ENCODE measurements around the gene EMILIN1.
A peak's percentile ranks its signal among the peaks of the same experiment; 100 is the strongest.
"Not testable (repeated sequence)": the region's sequence is repeated elsewhere in the genome, so short reads cannot be mapped to it uniquely, and the experiment has no call there.

EMILIN1 gene

GRCh38 chr2:27054721-27055120, 23.7 kb upstream of the EMILIN1 start:
- no peak for DNase-seq

DNA sequence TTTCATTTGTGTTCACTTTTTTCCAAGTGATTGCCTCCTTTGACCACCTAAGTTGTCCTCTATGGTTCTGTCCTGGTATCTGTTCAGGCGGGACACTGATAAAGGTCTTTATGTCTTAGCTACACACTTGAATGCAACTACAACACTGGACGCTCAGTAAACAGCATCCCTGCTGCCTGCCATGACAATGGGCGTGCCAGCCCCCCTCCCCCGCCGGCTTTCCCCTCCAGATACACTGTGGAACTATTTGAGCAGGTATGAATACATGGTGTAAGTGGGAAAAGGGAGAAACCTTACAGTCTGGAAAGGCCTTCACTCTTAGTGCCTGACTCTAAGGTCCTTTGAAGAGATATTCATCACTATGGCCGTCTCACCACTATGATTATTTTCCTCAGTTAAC, 21.2 kb upstream of the EMILIN1 start:
- DNase-seq: no peak

- no peak for DNase-seq
These were observed 20.2 kb upstream of the EMILIN1 start for GRCh38 chr2:27058210-27058609.

GRCh38 chr2:27059141-27059820, 19.1 kb upstream of the EMILIN1 start:
- DNase-seq: no peak

GRCh38 chr2:27060323-27060722, 18.1 kb upstream of the EMILIN1 start:
- no peak for DNase-seq

GRCh38 chr2:27065128-27065527, 13.3 kb upstream of the EMILIN1 start:
- no peak for DNase-seq

- no peak for DNase-seq
These were observed 11.0 kb upstream of the EMILIN1 start for GRCh38 chr2:27067385-27067784.

DNA sequence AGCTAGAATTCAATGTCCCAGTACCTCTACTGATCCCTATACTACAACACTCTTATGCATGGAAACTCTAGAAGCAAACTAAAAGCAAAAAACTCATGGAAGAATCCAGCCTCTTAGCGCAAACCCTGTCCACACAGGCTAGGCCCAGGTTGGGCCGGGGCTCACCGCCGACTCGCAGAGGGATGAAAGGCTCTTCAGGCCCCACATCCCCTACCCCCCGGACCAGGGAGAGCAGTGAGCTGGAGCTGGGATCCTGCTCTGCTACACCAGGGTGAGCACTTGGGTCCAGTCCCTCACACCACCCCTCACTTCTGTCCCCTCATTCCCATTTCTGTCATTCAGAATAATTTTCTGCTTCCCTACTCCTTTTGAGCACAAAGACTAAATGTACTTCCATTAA, 9.0 kb upstream of the EMILIN1 start:
- no peak for DNase-seq

- DNase-seq: no peak
These were observed 8.3 kb upstream of the EMILIN1 start for GRCh38 chr2:27069961-27070618.

DNA sequence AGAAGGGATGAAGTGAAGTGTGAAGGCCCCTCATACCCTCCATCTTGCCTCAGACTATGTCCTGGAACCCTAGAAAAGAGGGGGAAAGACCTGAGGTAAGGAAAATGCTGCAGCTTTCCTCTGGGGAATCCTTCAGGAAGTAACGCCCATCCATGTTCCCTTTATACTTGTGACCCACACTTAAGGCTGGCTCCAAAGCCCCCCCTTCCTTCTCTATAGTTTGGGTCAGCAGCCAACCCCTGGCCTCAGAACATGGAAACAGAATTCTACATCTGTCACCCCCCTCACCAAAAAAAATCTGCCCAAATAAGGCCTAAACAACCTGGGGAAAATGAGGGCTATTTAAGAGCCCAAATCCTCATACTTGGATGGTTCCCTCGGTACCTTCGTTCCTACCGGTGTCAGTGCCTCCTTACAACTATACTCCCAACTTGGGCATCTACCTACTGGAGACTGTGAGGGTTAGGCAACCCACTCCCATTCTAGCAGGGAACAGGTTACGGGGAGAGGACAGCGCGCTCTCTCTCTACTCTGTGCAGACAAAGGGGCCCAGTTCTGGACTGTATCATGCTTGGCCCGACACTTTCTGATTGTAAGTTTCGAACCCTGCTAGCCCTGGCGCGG, 7.7 kb upstream of the EMILIN1 start:
- no peak for DNase-seq

DNA sequence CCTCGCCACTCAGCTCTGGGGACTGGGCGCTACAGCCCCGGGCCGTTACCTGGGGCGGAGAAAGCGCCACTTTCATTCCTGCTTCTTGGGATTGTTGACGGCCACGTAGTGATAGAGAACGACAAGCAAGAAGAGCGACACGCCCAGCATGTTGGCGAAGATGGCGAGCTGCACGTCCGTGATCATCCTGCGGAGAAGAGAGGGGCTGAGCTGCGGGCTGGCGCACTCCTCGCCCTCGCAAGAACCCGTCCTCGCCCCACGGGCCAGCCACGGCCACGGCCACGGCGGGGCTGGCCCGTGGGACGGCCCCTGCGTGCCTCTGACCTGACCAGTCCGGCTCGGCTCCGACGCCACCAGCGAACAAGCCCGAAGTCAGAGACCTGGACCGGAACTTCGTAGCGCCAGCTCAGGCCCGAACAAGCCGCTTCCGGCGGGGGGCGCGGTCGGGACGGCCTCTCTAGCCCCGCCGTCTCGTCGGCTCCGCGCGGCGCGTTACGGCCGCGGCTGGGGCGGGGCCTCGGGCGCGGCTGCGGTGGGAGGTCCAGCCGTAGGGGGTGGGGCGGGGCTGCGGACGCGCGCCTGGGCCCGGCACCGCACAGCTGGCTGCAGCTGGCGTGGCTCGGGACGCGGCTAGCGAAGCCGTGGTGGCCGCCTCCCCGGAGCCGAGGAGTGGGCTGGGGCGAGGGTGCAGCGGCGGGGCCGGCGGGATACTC, 7.0 kb upstream of the EMILIN1 start, which contains the start of gene OST4:
Gene OST4 (minus strand): TSS at position 378 of the 713 bp plus-strand sequence.
- DNase-seq: peak; percentile 92

DNA sequence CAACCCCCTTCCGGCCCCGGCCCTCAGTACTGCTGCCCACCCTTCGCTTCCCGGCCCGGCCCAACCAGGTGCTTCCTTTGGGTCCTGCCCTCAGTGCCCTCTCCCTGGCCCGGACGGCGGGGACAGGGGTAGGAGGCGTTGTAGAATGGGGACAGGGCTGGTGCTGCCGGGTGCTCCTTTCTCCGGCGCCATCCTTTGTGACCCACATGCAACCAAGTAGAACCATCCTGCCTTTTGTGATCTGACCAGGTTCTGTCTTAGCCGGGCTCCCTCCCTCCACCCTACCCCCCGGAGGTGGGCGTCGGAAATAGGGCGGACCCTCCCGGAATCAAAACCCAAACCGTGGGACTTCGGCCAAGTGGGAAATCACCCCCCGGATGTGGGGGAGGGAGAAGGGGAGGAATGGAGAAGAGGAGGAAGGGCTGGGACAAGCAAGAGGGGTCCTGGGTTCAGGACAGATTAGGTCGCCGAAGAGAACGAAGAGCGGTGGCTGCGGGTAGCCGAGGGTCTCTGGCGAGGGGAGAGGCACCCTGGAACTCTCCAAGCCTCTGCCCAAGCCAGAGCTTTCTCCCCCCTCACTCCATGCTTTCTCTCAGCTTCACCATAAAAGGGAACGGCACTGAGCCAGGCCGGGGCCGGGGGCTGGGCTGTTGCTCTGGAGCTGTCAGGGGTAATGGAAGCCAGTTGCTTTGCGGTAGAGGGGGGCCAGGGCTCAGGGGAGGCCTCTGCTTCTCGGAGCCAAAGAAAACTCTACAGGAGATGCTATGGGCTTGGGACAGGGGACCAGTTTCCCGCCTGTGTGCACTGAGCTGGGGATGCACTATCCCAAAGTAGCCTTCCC, 6.2 kb upstream of the EMILIN1 start:
- DNase-seq: no peak

GRCh38 chr2:27072920-27073319, 5.5 kb upstream of the EMILIN1 start:
- DNase-seq: no peak

DNA sequence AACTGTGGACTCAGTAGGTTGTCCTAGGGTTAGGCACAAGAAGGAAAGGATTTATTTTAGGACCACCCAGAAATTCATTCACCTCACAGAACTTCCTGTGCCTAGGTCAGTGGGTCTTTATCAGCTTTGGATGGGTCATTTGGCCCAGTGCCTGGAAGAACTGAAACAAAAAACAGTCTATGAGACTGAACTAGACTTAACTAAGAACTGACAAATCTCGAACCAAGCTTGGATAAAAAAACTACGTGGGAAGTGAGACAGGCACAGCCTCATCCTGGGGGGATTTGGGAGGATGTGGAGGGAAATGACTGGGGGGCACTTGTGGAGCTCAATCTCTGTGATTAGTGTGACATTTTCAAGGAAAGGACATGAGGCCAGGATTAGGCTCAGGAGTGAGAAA, 4.6 kb upstream of the EMILIN1 start:
- no peak for DNase-seq

DNA sequence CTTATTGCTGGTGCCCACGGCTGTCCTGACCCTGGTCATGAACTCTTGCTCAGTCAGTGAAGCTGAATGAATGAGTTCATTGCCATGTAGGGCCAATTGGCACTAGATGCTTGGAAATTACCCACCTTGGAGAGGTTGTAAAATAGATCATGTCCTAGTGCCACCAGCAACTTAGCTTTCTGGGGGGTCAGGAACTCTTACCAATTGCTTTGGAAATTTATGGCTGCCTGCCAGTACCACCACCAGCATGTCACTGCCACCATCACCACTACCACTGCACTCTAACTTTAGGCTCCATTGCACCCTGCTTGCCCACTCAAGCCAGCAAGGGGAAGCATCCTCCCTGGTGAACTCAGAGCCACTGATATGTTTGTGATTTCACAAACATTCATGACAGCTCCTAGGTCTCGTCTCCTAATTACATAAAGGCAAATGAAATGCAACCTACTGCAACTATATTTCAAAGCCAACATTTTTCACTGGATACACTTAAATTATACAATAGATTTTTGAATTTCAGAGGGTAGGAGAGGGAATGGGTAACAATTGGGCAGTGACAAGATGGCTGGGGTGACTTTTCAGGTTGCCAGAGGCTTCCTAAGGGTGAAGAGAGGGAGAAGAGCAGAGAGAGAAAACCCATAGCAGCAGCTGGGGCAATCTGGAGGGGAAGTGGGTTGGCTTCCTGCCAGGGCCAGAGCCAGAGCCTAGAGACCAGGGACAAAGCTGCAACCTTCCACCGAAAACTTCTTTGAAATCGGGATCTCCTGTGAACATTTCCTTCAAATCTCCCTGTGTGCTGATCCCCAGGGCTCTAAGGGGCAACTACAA, 3.5 kb upstream of the EMILIN1 start:
- peak in 1 of 2 donors; percentile 56 for DNase-seq

GRCh38 chr2:27075566-27075871, 2.9 kb upstream of the EMILIN1 start:
- DNase-seq: not testable (repeated sequence)

- peak in 1 of 2 donors; percentile 66 for DNase-seq
These were observed 2.1 kb upstream of the EMILIN1 start for GRCh38 chr2:27076323-27076722.

GRCh38 chr2:27077231-27077630, 1.2 kb upstream of the EMILIN1 start:
- no peak for DNase-seq

- no peak for DNase-seq
These were observed 1.1 kb downstream of the EMILIN1 start for GRCh38 chr2:27079233-27080139.

DNA sequence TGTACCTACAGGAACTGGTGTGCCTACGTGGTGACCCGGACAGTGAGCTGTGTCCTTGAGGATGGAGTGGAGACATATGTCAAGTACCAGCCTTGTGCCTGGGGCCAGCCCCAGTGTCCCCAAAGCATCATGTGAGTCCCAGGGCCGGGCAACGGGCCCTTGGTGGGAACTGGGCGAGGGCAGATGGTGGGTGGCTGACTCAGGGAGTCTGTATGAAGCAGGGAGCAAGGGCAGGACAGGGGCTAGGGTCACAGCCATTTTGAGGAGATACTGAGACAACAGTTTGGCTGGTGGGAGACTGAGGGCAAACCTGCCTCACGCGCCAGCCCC, 1.7 kb downstream of the EMILIN1 start:
- DNase-seq: peak in 1 of 2 donors; percentile 42

- DNase-seq: no peak
These were observed 2.2 kb downstream of the EMILIN1 start for GRCh38 chr2:27080603-27080936.
